Stimulated activated CD8-positive, alpha-beta memory T cell treated with anti-CD3 and anti-CD28 coated beads, Interleukin-4, amount 100 ng/mL, for 48 hours (primary cell): ENCODE data around the gene HRH1.
A peak's percentile ranks its signal among the peaks of the same experiment; 100 is the strongest.
"Not testable (repeated sequence)": the region's sequence is repeated elsewhere in the genome, so short reads cannot be mapped to it uniquely, and the experiment has no call there.

Experiments used
- DNase-seq: peaks from one replicate; pipeline ENCODE4 v3.0.0-alpha.2; 2020

HRH1 gene, protein sequence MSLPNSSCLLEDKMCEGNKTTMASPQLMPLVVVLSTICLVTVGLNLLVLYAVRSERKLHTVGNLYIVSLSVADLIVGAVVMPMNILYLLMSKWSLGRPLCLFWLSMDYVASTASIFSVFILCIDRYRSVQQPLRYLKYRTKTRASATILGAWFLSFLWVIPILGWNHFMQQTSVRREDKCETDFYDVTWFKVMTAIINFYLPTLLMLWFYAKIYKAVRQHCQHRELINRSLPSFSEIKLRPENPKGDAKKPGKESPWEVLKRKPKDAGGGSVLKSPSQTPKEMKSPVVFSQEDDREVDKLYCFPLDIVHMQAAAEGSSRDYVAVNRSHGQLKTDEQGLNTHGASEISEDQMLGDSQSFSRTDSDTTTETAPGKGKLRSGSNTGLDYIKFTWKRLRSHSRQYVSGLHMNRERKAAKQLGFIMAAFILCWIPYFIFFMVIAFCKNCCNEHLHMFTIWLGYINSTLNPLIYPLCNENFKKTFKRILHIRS

DNA sequence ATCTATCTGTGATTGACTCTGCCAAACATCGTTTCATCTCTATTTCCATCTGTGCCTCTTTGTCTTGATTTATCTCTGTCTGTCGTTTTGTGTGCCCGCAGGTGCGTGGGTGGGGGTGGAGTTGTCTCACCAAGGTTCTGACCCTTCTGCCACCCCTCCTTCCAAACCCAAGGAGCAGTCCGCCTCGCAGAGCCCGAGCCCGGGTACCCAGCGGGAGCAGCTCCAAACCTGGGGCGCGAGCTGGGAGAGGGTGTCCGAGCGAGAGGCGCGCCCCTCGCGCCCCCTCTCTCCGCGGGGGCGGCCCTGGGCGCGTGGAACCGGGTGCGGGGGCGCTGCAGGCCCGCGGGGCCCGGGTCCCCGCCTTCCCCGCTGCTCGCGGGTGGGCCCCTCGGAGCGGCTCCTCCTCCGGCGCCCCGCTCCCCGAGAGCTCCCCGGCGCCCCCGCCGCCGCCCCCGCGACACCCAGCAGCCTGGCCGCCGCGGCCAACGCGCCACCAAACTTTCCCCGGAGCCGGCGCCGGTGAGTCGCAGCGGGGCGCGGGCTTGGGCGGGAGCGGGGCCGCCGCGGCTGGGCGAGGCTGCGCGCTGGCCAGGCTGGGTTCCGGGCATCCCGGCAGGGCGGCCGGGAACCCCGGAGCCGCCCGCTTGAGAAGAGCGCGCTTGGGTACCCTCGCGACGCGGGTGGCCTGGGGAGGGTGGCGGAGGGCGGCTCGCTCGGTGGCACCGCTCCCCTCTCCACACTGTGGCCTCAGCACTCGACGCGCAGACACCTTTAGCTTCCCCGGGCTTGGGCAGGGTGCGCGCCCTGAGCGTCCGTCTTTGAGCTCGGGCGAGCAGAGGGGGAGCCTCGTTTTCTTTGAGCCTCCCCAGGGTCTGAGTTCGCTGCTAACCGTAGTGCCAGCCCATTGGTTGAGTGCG lies at the start of gene HRH1:
HRH1 (plus strand) TSS at position 458 of the 917 bp plus-strand sequence. CDS start 104,545 bp downstream, outside the sequence.
- DNase-seq, result peak; percentile 43

DNA sequence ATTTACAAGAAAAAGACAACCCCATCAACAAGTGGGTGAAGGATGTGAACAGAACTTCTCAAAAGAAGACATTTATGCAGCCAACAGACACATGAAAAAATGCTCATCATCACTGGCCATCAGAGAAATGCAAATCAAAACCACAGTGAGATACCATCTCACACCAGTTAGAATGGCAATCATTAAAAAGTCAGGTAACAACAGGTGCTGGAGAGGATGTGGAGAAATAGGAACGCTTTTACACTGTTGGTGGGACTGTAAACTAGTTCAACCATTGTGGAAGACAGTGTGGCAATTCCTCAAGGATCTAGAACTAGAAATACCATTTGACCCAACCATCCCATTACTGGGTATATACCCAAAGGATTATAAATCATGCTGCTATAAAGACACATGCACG lies 41.0 kb upstream of the HRH1 start:
- DNase-seq, result not testable (repeated sequence)

DNA sequence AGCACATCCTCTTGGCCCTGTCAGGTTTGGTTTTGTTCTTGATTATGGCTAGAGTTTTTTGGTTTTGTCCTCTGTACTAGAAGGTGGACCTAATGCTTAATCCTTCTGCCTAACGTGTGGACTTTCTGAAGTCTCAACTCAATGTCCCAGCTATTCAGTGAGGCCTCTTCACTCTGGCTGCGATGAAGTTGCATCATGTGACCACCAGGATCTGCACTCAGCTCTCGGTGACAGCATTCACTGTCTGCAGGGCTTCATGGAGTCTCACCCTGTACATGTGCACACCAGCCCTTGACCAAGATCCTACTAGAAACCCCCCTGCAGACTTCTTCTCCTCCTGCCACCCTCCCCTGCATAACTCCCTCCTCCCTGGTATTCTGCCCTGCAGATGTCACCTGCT lies 38.7 kb upstream of the HRH1 start:
- no peak for DNase-seq

DNA sequence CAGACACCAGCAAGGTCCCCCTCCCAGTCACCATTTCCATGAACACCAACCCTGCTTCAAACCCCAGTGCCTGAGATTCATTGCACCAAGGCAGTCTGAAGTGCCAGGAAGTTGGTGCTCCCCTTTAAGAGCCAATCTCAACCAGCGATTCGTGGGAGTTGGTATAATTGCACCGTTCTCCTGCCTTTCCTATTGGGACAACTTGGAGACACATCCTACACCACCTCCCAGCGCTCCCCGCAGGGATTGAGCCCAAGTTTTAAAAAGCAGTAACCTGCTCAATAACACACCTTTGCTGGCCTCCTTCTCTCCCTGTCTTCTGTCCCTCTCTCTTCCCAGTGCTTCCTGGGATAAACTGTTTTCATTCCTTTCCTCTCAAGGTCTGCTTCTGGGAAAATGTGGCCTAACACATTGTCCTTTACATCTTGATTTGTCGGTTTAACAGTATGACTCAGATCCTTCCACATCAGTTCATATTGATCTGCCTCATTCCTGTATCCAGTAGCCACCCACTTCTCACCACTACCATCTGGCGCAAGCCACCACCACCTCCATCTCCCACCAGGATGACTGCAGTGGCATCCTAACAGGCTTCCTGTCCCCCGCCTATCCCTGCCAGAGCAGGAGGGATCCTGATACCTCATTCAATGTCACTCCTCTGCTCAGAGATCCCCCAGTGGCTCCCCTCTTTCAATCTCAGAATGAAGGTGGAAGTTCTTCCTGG lies 37.8 kb upstream of the HRH1 start:
- no peak for DNase-seq

DNA sequence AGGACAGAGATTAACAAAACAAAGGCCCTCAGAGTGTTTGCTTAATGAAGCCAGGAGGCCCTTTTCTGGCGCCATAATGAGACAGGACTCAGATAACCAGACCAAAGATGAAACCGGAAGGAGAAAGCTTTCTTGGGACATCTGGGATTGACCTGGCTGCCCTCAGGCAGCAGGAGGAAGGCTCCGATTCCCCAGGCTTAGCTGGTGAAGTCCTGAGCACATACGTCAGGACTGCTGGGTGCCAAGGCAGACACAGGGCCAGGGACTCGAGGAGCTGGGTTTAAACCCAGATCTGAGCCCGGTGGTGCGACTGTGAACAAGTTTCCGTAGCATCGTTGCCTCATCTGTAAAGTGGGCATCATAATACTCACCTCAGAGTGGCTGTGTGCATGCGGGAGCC lies 36.7 kb upstream of the HRH1 start:
- no peak for DNase-seq

DNA sequence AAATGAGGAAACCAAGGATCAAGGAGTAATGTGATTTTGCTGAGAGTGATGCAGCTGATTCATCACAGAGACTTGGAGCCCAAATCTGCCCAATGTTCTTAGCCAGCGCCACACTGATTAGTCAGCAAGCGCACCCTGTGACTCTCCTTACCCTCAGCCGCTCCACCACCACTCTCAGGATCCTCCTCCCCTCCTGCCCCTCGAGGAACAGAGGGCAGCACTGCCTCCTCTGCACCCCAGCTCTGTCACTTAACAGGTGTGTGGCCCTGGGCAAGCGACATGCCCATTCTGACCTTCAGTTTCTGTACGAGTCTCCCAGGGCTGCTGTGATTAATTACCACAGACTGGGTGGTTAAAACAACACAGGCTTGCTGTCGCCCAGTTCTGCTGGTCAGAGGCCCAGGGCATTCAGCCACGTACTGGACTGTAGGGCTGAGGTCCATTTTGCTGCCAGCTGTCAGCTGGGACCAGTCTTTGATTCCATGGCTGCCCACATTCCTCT lies 36.1 kb upstream of the HRH1 start:
- no peak for DNase-seq

DNA sequence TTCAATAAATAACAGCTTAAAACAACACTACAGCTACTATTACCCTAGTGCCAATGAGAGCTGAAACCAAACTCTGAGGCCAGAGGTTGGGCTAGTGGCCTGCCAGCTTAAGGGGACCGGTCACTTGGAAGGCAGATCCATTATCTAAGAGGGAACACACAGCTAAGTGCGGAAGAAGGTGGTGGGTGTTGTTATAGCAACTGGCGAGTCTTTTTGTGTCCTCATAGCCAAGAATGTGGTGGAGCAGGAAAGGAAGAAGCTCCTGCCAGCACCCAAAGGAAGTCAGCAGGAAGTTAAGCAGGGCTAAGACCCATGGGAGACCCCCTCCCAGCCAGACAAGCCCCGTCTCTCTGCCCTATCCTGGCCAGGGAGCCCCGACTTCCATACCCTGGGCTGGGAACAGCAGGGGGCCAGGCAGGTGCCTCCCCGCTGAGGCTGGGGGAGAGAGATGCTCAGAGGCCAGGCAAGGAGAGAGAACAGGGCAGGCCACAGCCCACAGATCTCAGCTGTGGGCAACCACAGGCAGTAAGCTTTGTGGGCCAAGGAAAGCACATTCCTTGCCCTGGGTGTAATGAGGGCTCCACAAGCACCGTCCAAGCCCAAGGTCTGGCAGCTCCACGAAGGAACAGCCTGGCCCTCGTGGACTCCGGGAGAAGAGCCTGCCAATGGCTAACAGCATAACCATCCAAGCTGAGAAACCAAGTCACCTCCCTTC lies 34.0 kb upstream of the HRH1 start:
- no peak for DNase-seq

DNA sequence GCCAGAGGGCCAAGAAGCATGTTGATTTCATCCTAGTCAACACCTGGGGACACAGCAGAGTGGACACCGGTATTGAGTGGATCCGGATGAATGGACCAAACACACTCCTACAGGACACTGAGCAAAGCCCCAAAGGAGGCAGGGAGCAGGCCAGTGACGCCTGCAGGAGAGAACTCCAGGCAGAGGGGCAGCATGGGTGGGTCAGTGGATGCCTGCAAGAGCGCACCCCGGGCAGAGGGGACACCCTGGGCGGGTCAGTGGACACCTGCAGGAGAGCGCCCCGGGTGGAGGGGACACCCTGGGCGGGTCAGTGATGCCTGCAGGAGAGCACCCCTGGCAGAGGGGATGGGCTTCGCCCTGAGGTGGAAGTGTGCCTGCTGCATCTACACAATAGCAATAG lies 27.6 kb upstream of the HRH1 start:
- DNase-seq, result no peak

DNA sequence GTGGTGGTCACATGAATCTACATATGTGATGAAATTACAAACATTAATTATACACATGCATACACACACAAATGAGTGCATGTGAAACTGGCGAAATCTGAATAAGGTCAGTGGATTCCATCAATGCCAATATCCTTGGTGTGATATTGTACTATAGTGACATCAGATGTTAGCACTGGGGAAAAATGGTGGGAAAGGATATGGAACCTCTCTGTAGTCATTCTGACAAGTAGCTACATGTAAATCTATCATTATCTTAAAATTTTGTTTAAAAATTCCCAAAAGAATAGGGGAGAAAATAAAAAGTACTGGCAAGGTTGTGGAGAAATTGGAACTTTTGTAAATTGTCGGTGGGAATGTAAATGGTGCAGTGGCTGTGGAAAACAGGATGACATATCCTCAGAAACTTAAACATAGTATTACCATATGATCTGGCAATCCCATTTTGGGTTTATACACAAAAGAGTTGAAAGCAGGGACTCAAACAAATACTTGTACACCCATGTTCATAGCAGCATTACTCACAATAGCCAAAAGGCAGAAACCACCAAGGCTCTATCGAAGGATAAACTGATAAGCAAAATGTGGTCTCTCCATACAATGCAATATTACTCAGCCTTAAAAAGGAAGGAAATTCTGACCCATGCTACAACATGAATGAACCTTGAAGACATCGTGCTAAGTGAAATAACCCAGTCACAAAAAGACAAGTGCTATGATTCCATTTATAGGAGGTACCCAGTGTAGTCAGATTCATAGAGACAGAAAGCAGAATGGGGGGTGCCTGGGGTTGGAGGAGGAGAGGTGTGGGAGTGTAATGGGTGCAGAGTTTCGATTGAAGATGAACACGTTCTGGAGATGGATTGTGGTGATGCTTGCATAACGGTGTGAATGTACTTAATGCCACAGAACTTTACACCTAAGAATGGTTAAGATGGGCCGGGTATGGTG lies 25.3 kb upstream of the HRH1 start:
- DNase-seq, result no peak

DNA sequence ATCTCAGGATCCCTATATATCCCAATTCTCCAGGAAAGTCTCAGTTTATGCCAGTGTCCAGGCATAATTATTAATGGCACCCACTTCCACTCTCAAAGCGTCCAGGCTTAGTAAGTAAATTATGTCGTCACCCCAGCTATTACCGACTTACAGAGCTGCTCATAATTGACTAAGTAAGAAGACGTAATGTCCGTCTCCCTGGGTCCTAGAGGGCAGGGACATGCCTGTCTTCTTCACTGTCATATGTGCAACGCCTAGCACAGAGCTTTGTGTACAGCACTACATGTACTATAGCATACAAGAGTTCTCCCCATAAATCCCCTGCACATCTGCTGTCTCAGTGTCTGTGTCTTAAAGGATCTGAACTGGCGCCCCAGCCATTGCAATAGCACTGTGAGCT lies 23.9 kb upstream of the HRH1 start:
- no peak for DNase-seq

DNA sequence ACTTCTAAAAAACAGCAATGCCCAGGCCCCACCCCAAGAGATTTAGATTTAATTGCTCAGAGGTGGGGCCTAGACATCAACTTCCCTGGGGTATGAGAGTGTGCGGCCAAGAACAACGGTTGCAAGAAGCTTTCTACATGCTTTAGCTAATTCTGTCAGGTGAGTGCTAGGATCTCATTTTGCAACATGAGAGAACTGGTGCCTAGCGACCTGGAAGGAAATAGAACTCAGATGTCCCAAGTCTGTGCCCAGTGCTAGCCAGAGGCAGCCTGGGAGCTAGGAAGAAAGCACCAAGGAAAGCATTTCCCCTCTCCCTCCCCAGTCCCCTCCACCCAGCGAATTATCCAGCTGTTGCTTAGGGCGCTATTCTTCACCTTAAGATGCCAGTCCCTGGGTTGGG lies 22.9 kb upstream of the HRH1 start:
- DNase-seq, result no peak

DNA sequence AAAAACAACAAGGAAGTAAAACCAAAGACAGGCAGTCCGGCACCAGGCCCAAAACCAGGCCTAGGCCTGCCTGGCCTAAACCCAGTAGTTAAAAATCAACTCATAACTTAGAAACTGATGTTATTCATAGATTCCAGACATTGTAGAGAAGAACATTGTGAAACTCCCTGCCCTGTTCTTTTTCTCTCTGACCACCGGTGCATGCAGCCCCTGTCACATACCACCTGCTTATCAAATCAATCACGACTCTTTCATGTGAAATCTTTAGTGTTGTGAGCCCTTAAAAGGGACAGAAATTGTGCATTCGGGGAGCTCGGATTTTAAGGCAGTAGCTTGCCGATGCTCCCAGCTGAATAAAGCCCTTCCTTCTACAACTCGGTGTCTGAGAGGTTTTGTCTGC lies 22.4 kb upstream of the HRH1 start:
- DNase-seq, result not testable (repeated sequence)

DNA sequence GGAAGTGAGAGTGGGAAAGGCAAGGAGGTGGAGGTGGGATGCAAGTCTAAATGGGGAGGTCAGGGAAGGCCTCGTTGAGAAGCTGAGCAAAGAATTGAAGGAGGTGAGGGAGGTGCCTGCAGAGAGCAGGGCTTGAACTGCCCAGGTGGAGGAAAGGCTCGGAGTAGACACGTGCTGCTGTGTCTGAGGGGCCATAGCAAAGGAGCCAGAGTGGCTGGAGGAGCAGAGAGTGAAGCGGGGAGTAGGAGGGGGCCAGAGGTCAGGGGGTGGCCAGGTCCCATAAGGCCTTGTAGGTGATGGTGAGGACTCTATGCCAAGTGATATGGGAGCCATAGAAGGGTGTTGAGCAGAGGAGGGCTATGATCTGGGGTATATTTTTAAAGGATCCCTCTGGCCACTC lies 21.4 kb upstream of the HRH1 start:
- no peak for DNase-seq

DNA sequence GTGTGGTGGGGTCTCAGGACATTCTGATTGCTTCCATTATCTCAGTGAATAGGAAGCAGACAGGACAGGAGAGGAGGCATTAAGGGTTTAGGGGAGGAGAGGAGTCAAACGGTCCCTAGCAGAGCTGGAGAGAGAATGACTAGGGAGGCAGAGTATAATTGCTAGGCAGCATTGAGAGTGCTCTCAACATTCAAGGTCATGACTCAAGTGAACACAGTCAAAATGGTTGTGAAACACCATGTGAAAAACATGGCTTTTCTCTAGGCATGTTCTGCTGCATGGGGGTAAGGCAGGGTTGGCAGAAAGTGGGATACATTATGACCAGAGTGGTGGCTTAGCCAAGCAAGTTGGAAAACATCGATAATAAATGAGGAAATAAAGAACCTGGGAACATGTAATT lies 19.5 kb upstream of the HRH1 start:
- no peak for DNase-seq

DNA sequence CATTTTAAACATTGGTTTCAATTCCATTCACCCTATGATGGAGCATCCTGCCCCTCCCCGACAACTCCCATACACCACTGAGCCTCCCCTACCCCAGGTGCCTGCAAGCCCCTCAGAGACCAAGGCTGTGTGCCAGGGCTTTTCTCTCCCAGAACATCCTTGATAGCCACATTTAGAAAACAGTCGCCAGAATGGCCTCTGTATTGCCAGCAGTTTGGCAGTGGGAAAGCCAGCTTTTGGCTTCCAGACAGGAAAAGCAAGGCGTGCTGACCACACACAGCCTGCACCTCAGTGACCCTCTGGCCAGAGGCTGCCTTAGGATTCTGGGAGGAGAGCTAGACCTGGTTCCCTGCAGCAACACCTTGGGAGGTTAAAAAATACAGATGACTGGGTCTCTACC lies 18.2 kb upstream of the HRH1 start:
- no peak for DNase-seq

DNA sequence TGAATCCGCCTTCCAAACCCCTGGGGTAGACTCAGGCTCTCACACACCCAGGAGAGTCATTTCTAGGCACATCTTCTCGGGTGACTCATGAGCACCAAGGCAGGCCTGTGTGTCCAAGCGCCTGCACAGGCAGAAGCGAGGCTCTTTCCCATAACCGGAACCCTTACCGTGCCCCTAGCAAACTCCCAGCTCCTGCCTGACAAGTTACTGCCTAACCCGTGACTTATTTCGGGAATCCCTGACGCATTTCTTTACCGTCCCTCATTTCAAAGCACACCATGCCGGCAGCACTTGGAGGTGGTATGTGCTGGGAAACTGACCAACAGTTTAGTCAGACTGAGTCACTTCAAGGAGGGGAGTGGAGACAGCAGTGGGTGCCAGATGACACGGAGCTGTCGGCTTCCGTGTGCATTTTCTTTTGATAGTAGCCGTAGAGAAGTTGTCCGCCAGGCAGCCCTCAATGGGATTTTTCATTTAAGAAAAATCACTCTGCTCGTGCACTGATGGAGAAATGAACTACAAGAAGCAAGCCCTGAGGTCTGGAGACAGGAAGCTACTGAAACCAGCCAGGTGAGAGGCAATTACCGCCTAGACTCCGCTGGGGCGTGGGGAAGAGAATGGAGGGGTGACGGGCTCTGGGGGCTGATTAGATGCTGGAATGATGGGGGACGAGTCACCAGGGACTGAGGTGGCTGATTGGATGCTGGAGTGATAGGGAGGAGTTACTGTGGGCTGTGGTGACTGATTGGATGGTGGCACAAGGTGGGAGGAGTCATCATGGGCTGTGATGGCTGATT lies 17.3 kb upstream of the HRH1 start:
- no peak for DNase-seq

DNA sequence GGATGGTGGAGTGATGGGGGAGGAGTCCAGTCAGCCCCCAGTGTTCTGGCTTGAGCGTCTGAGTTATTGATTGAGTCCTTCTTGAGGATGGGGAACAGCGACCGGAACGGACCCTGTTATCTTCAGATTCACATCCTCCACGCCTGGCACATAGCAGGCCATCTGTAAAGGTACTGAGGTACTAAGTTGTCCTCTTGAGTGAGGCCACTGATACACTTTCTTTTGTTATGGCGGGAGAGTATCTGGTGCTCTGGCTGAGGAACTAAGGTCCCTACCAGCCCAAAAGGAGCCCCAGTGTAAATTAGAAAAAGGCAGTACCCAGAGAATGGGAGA lies 16.7 kb upstream of the HRH1 start:
- DNase-seq, result no peak

DNA sequence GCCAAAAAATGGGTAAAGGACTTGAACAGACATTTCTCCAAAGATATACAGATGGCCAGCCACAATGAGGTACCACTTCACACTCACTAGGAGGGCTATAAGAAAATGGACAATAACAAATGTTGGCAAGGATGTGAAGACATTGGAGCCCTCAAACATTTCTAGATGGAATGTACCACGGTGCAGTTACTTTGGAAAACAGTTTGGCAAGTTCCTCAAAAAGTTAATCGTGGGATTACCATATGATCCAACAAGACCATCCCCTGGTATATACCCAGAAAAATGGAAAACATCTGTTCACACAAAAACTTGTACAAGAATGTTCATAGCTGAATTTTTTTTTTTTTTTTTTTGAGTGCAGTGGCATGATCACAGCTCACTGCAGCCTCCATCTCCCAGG lies 15.9 kb upstream of the HRH1 start:
- no peak for DNase-seq

DNA sequence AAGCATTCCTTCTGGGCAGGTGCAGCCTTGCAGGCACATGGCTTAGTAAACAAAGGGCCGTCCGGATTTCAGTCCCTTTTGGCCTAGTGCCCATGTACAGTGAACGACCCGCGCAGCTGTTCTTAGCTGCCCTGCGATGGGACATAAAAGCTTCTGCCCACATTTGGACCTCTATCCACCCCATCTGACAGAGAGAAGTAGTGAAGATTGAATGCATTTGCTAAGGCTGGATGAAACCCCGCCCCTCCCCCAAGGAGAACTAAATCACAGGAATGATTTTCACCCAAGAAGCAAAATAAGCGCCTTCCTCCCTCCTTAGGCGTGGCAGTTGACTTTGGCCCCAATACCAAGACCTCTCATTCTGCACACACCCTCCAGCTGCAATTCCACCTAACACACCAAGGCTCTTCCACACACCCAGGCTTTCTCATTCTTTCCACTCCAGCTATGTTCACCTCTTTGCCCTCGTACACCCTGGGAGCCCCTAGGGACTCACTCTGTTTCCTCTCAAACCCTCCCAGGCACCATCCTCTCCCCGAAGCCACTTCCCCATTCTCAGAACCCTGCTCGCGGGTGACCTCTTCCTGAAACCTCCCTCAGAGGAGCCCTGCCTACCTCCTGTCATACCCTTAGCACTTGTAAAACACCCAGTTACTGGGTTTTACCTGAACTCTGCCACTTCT lies 14.1 kb upstream of the HRH1 start:
- DNase-seq, result peak; percentile 39

DNA sequence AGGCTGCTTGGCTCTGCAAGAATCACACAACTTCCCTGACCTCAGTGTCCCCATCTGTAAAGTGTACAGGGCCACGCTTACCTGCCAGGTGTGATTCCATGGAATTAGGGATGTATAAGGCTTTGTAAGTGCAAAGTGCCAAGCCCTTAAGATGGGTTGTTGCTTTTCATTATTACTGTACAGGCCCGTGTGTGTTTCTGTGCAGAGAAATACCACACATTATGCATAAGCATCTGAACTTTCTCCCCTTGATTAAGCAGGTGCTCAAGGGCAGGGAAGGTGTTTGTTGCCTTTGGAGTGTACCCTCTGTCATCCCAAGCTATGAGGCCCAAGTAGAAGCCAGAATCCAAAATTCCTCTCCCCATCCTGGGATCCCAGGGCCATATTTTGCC lies 13.6 kb upstream of the HRH1 start:
- no peak for DNase-seq
